ENCODE results near the gene PPP1R12A. TPM values are rescaled to one million over a fixed set of nuclear protein-coding genes. Genes with fewer than 3 reads are reported as not detected.
"Not testable (repeated sequence)": the region's sequence is repeated elsewhere in the genome, so short reads cannot be mapped to it uniquely, and the experiment has no call there.

Gene PPP1R12A
- total RNA-seq, 1 experiment from 2014 or later, result 98.3 TPM

GRCh38 chr12:79949098-79949497, 14.2 kb upstream of the PPP1R12A start:
- no peaks in the 10 kb centered on the region for H3K9me3 ChIP-seq (replicated peaks)
- DNase-seq, result no peak
- no peaks in the 10 kb centered on the region for H3K4me1 ChIP-seq
- no peak overlapping the region for H3K27ac ChIP-seq
- H3K27me3 ChIP-seq, result no peaks in the 10 kb centered on the region
- H3K36me3 ChIP-seq, result no peaks in the 10 kb centered on the region
- H3K4me3 ChIP-seq, result no peak overlapping the region

GRCh38 chr12:79945433-79945832, 10.5 kb upstream of the PPP1R12A start:
- no peaks in the 10 kb centered on the region for H3K9me3 ChIP-seq (replicated peaks)
- H3K27me3 ChIP-seq, result no peaks in the 10 kb centered on the region
- no peak overlapping the region for H3K4me3 ChIP-seq
- no peaks in the 10 kb centered on the region for H3K36me3 ChIP-seq
- DNase-seq, result no peak
- H3K4me1 ChIP-seq, result no peaks in the 10 kb centered on the region
- H3K27ac ChIP-seq, result no peak overlapping the region

GRCh38 chr12:79944565-79944964, 9.7 kb upstream of the PPP1R12A start:
- Histone ChIP-seq H3K4me3 (no peak overlapping the region), H3K27ac (no peak overlapping the region), H3K27me3 (no peaks in the 10 kb centered on the region), H3K4me1 (no peaks in the 10 kb centered on the region), H3K9me3 (replicated peaks) (no peaks in the 10 kb centered on the region), H3K36me3 (no peaks in the 10 kb centered on the region)
- DNase-seq, result no peak

DNA sequence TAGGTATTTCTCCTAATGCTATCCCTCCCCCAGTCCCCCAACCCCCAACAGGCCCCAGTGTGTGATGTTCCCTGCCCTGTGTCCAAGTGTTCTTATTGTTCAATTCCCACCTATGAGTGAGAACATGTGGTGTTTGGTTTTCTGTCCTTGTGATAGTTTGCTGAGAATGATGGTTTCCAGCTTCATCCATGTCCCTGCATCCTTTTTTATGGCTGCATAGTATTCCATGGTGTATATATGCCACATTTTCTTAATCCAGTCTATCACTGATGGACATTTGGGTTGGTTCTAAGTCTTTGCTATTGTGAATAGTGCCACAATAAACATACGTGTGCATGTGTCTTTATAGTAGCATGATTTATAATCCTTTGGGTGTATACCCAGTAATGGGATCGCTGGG, 7.9 kb upstream of the PPP1R12A start:
- DNase-seq, H3K27ac ChIP-seq, H3K27me3 ChIP-seq: not testable (repeated sequence)

GRCh38 chr12:79939728-79940310, 4.9 kb upstream of the PPP1R12A start:
- Histone ChIP-seq H3K4me3 (no peak overlapping the region), H3K4me1 (no peaks in the 10 kb centered on the region), H3K36me3 (no peaks in the 10 kb centered on the region), H3K27me3 (no peaks in the 10 kb centered on the region), H3K27ac (no peak overlapping the region), H3K9me3 (replicated peaks) (no peaks in the 10 kb centered on the region)
- DNase-seq, result no peak

More for the DNA sequence above, 7.9 kb upstream of the PPP1R12A start:
- not testable (repeated sequence) for H3K36me3 ChIP-seq; H3K9me3 ChIP-seq (replicated peaks); H3K4me3 ChIP-seq; H3K4me1 ChIP-seq

DNA sequence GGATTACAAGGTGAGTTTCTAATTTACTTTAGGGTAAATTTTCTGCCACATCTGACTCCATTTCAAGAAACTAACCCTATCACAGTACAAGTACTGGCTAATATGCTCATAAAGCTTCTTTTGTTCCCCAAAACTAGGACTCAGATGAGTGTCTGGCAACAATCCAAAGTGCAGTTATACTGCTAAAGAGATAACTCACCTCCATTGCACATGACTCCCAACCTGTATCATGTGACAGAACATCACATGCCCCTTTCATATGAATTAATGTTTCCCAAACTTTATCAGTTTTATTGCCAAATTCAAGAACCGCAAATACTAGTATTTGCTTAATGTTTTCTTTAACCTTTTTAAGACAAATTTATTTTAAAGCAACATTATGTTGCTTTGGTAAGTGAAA, 3.9 kb upstream of the PPP1R12A start:
- no peak for DNase-seq
- Histone ChIP-seq H3K36me3 (no peaks in the 10 kb centered on the region), H3K4me3 (no peak overlapping the region), H3K27me3 (no peaks in the 10 kb centered on the region), H3K9me3 (replicated peaks) (no peaks in the 10 kb centered on the region), H3K27ac (no peak overlapping the region), H3K4me1 (no peaks in the 10 kb centered on the region)

DNA sequence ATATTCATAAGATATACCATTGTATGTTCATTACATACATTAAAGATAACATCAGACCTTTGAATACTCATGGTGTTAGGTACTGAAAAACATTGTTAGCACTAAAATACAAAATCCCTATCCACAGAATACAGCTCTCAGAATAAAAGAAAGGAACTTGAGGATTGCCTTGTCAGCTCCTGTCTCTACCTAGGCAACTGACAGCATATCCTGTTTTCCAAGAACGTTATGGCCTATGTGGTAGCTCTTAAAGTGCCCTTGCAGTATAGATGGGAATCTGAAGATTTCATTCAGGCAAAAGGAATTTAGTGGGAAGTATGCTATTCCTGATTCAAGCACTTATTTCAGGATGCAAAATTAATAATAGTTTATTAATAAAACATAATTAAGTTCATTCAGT, 1.8 kb upstream of the PPP1R12A start:
- no peak for DNase-seq
- no peaks in the 10 kb centered on the region for H3K36me3 ChIP-seq
- no peak overlapping the region for H3K4me3 ChIP-seq
- peaks cover 2% of the 10 kb centered on the region; the same call in 1 of the 2 replicates for H3K4me1 ChIP-seq
- no peaks in the 10 kb centered on the region for H3K9me3 ChIP-seq (replicated peaks)
- H3K27ac ChIP-seq, result no peak overlapping the region
- no peaks in the 10 kb centered on the region for H3K27me3 ChIP-seq

- no peaks in the 10 kb centered on the region for H3K36me3 ChIP-seq
- DNase-seq, result peak in 1 of 2 experiments; percentile 4
- H3K9me3 ChIP-seq (replicated peaks), result no peaks in the 10 kb centered on the region
Measured at GRCh38 chr12:79935624-79936345, 888 bp upstream of the PPP1R12A start.

GRCh38 chr12:79934281-79935020, 446 bp downstream of the PPP1R12A start:
- Histone ChIP-seq H3K4me1 (peaks cover 7% of the 10 kb centered on the region; the same call in 1 of the 2 replicates), H3K27ac (peak overlapping the region; percentile 95), H3K9me3 (replicated peaks) (no peaks in the 10 kb centered on the region), H3K36me3 (0 out of 2 replicates have a peak, but pooled peaks cover 4% of the 10 kb centered on the region), H3K27me3 (no peaks in the 10 kb centered on the region), H3K4me3 (peak overlapping the region; percentile 95)
- peak; percentile 70 for DNase-seq

More at GRCh38 chr12:79935624-79936345, 888 bp upstream of the PPP1R12A start:
- Histone ChIP-seq H3K4me3 (peak overlapping the region; percentile 95), H3K27me3 (no peaks in the 10 kb centered on the region), H3K27ac (peak overlapping the region; percentile 95), H3K4me1 (peaks cover 7% of the 10 kb centered on the region; the same call in 1 of the 2 replicates)

GRCh38 chr12:79933532-79934264, 1.2 kb downstream of the PPP1R12A start:
- Histone ChIP-seq H3K27ac (peak overlapping the region; percentile 95), H3K4me1 (peaks cover 7% of the 10 kb centered on the region; the same call in 1 of the 2 replicates), H3K4me3 (peak overlapping the region; percentile 95), H3K27me3 (no peaks in the 10 kb centered on the region), H3K9me3 (replicated peaks) (no peaks in the 10 kb centered on the region), H3K36me3 (0 out of 2 replicates have a peak, but pooled peaks cover 4% of the 10 kb centered on the region)
- peak; percentile 2 to 34 for DNase-seq

- Histone ChIP-seq H3K9me3 (replicated peaks) (no peaks in the 10 kb centered on the region), H3K36me3 (0 out of 2 replicates have a peak, but pooled peaks cover 4% of the 10 kb centered on the region), H3K4me1 (peaks cover 7% of the 10 kb centered on the region; the same call in 1 of the 2 replicates), H3K4me3 (peak overlapping the region; percentile 95), H3K27ac (peak overlapping the region; percentile 95), H3K27me3 (no peaks in the 10 kb centered on the region)
- no peak for DNase-seq
Measured at GRCh38 chr12:79933043-79933442, 1.9 kb downstream of the PPP1R12A start.

DNA sequence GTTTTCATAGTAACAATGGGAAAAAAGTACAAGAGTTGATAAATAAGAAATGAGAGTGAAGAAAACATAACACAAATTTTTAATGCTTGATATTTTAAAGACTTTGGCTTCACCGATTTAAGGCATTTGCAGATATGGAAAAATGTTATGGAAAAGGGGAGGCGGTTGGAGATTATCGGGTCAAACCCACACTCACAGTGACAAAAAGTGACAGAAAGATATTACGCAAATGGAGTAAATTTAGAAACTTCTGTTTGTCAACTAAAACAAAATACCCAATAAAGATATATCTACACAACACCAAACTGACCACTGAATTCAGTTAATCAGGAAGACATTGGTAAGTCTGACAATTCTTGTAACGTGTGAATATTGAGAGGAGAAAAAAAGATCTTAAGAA, 2.5 kb downstream of the PPP1R12A start:
- no peaks in the 10 kb centered on the region for H3K9me3 ChIP-seq (replicated peaks)
- H3K36me3 ChIP-seq, result 0 out of 2 replicates have a peak, but pooled peaks cover 4% of the 10 kb centered on the region
- H3K27ac ChIP-seq, result no peak overlapping the region
- peaks cover 7% of the 10 kb centered on the region; the same call in 1 of the 2 replicates for H3K4me1 ChIP-seq
- peak overlapping the region; percentile 95 for H3K4me3 ChIP-seq
- H3K27me3 ChIP-seq, result no peaks in the 10 kb centered on the region
- DNase-seq, result no peak

- H3K36me3 ChIP-seq, result 0 out of 2 replicates have a peak, but pooled peaks cover 4% of the 10 kb centered on the region
- no peaks in the 10 kb centered on the region for H3K27me3 ChIP-seq
- peaks cover 7% of the 10 kb centered on the region; the same call in 1 of the 2 replicates for H3K4me1 ChIP-seq
- DNase-seq, result no peak
- H3K9me3 ChIP-seq (replicated peaks), result no peaks in the 10 kb centered on the region
- H3K27ac ChIP-seq, result no peak overlapping the region
- H3K4me3 ChIP-seq, result no peak overlapping the region
Measured at GRCh38 chr12:79929065-79929464, 5.8 kb downstream of the PPP1R12A start.

DNA sequence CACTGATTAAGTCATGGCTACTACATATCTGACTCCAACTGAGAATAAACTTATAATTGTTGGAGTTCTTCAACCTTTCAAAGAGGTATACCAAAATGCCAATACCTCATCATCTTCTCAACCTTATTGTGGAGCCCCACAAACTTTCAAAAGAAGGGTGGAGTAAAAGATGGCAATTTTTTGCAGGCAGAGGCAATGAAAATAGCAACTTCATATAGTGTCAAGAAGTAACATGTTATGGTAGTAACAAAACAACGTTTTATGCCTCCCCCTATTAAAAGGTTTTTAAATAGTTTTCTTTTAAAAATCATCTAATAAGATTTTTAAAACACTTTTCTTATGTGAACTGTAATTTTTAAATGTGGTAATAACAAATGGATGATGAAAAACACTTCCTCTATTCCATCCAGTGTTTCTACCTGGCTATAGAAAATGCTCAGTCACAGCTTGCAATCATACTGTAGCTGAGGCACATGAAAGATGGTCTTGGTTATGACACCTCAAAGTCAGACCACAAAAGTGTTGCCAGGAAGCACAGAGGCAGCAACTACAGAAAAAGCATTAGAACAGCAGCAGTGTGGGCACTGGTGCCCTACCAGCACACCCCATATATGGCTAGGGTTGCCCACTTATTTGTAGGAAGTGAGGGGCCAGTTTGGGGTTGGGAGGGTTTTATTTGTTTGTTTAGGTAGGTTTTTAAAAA, 7.0 kb downstream of the PPP1R12A start:
- H3K27ac ChIP-seq, result no peak overlapping the region

More for the DNA sequence above, 7.0 kb downstream of the PPP1R12A start:
- no peaks in the 10 kb centered on the region for H3K27me3 ChIP-seq
- no peak for DNase-seq
- H3K9me3 ChIP-seq (replicated peaks), result no peaks in the 10 kb centered on the region
- no peak overlapping the region for H3K4me3 ChIP-seq
- peaks cover 7% of the 10 kb centered on the region; the same call in 1 of the 2 replicates for H3K4me1 ChIP-seq
- 0 out of 2 replicates have a peak, but pooled peaks cover 4% of the 10 kb centered on the region for H3K36me3 ChIP-seq
